Measurements from ENCODE around the gene NFE2L2.

- TF ChIP-seq CTCF (IDR thresholded peaks at IDR 0.05 in 4 of 5, conservative IDR thresholded peaks at IDR 0.05 in 1 of 5) (no peak), POLR2A (IDR thresholded peaks at IDR 0.05) (no peak)
Observed at GRCh38 chr2:177306550-177306949, 42.0 kb upstream of the NFE2L2 start.

Data from gastrocnemius medialis (tissue), 4 donors.